Tibial nerve (tissue), 3 donors: Measurements from ENCODE around the gene RASEF.

Experiments used
- POLR2A ChIP-seq, 2 donors: fragments of 450-650 bp; IDR thresholded peaks; one replicate each; pipeline ENCODE4 v1.6.1; 2017; ENCODE audit warnings: antibody characterized with exemption in 2 of 2, mild to moderate bottlenecking in 2 of 2, moderate library complexity in 2 of 2
- TF ChIP-seq, protein P1 (sequence below), 5 experiments: fragments of 200-600 bp in 3 of 5; fragments of 450-650 bp in 2 of 5; sonication (generic) in 3 of 5; IDR thresholded peaks; one replicate each; pipeline ENCODE4 v1.5.1; 2016 to 2019; ENCODE audit warnings: antibody characterized with exemption in 5 of 5, mild to moderate bottlenecking in 3 of 5, moderate library complexity in 2 of 5

DNA sequence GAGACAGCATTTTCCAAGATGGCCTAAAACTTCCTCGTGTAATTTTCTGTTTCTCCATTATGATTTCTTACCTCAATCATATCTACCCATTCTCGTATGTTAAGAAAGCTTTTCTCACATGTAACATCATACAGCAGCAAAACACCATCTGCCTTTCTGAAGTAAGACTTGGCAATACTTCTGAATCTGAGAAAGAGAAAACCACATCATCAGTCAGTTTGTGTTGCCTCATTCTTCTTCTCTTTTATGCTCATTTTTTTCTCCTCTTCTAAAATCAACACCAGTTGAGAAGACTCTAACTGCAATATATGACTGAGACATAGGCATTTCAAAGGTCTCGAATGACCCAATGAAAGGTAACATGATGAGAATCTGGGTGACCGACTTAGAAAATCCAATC is 66.0 kb downstream of the RASEF start:
- TF ChIP-seq, protein P1, sequence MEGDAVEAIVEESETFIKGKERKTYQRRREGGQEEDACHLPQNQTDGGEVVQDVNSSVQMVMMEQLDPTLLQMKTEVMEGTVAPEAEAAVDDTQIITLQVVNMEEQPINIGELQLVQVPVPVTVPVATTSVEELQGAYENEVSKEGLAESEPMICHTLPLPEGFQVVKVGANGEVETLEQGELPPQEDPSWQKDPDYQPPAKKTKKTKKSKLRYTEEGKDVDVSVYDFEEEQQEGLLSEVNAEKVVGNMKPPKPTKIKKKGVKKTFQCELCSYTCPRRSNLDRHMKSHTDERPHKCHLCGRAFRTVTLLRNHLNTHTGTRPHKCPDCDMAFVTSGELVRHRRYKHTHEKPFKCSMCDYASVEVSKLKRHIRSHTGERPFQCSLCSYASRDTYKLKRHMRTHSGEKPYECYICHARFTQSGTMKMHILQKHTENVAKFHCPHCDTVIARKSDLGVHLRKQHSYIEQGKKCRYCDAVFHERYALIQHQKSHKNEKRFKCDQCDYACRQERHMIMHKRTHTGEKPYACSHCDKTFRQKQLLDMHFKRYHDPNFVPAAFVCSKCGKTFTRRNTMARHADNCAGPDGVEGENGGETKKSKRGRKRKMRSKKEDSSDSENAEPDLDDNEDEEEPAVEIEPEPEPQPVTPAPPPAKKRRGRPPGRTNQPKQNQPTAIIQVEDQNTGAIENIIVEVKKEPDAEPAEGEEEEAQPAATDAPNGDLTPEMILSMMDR (IDR thresholded peaks at IDR 0.05): no peak
- TF ChIP-seq POLR2A (IDR thresholded peaks at IDR 0.05): no peak
